HEK293 (cell line): ENCODE measurements around the gene ADAMTSL3.

Experiments used
- CTCF ChIA-PET: fragments of 350-600 bp; formaldehyde crosslinking; extraction: SDS; loops from one replicate; lab custom pipeline; 2021; ENCODE audit warnings: antibody characterized with exemption; lab: Yijun Ruan, JAX
- POLR2A ChIA-PET: fragments of 300-600 bp; formaldehyde crosslinking; extraction: SDS; loops from one replicate; lab custom pipeline; 2020; ENCODE audit warnings: antibody characterized with exemption, inconsistent platforms; lab: Yijun Ruan, JAX
- H3K27ac ChIP-seq: fragments of 200-500 bp; sonication (Bioruptor generic); 2 replicates; pipeline ENCODE4 v1.5.1; 2014; ENCODE audit warnings: low read depth, low read length, control low read depth, inconsistent platforms; ENCODE audit errors: extremely low read depth
- H3K36me3 ChIP-seq, 2 experiments: fragments of 200-500 bp in 1 of 2; sonication (Bioruptor generic) in 1 of 2; 1 replicate in 1 of 2; 2 replicates in 1 of 2; pipeline ENCODE4 v1.5.1; 2014 to 2017; ENCODE audit warnings: inconsistent platforms in 2 of 2, low read length in 2 of 2; ENCODE audit not compliant: control insufficient read depth in 2 of 2, insufficient read depth in 1 of 2
- H3K4me1 ChIP-seq: fragments of 200-500 bp; sonication (Bioruptor generic); 2 replicates; pipeline ENCODE4 v1.5.1; 2014; ENCODE audit warnings: mild to moderate bottlenecking, low read length, inconsistent platforms; ENCODE audit not compliant: control insufficient read depth, insufficient read depth
- H3K4me3 ChIP-seq: 2 replicates; pipeline ENCODE4 v1.5.1; 2011; ENCODE audit warnings: low read depth, mild to moderate bottlenecking, control low read depth, low read length, moderate library complexity
- H3K9me3 ChIP-seq: fragments of 200-500 bp; sonication (Bioruptor generic); 2 replicates; pipeline ENCODE4 v1.5.1; 2014; ENCODE audit warnings: low read depth, low read length, inconsistent platforms; ENCODE audit not compliant: control insufficient read depth, insufficient read depth
- HOXC10 ChIP-seq: sonication (generic); formaldehyde crosslinking; IDR thresholded peaks from 2 replicates; pipeline ENCODE4 v1.8.1; 2023; ENCODE audit warnings: mild to moderate bottlenecking, missing genetic modification reagents
- PRDM4 ChIP-seq: fragments of 450-650 bp; formaldehyde crosslinking; IDR thresholded peaks from 2 replicates; pipeline ENCODE4 v1.5.1; 2017; ENCODE audit warnings: missing biosample characterization, missing genetic modification characterization
- ZFP41 ChIP-seq: fragments of 450-650 bp; formaldehyde crosslinking; IDR thresholded peaks from 2 replicates; pipeline ENCODE4 v1.5.1; 2016; ENCODE audit warnings: missing biosample characterization, missing genetic modification characterization, borderline replicate concordance
- ZNF10 ChIP-seq: fragments of 450-650 bp; formaldehyde crosslinking; IDR thresholded peaks from 2 replicates; pipeline ENCODE4 v1.5.1; 2017; ENCODE audit warnings: missing biosample characterization, missing genetic modification characterization
- ZNF148 ChIP-seq: fragments of 450-650 bp; formaldehyde crosslinking; IDR thresholded peaks from 2 replicates; pipeline ENCODE4 v1.5.0; 2017; ENCODE audit warnings: missing biosample characterization, missing genetic modification characterization, borderline replicate concordance
- ZNF184 ChIP-seq: fragments of 450-650 bp; IDR thresholded peaks from 2 replicates; pipeline ENCODE4 v1.5.1; 2018; ENCODE audit warnings: missing biosample characterization, mild to moderate bottlenecking, missing genetic modification characterization
- ZNF366 ChIP-seq: fragments of 450-650 bp; formaldehyde crosslinking; conservative IDR thresholded peaks from 2 replicates; pipeline ENCODE4 v1.5.1; 2016; ENCODE audit warnings: missing biosample characterization, missing genetic modification characterization
- ZNF473 ChIP-seq: fragments of 450-650 bp; formaldehyde crosslinking; IDR thresholded peaks from 2 replicates; pipeline ENCODE4 v1.5.1; 2017; ENCODE audit warnings: missing biosample characterization, missing genetic modification characterization
- ZNF561 ChIP-seq: fragments of 450-650 bp; IDR thresholded peaks from 2 replicates; pipeline ENCODE4 v1.5.1; 2018; ENCODE audit warnings: missing biosample characterization, missing genetic modification characterization, borderline replicate concordance
- ZNF704 ChIP-seq: fragments of 450-650 bp; formaldehyde crosslinking; IDR thresholded peaks from 2 replicates; pipeline ENCODE4 v1.5.1; 2016; ENCODE audit warnings: missing biosample characterization, missing genetic modification characterization
- ZNF777 ChIP-seq: fragments of 450-650 bp; formaldehyde crosslinking; IDR thresholded peaks from 2 replicates; pipeline ENCODE4 v1.5.1; 2017; ENCODE audit warnings: missing biosample characterization, missing genetic modification characterization, borderline replicate concordance
- ZNF837 ChIP-seq: fragments of 450-650 bp; formaldehyde crosslinking; IDR thresholded peaks from 2 replicates; pipeline ENCODE4 v1.5.1; 2016; ENCODE audit warnings: missing biosample characterization, missing genetic modification characterization
- ZSCAN18 ChIP-seq: fragments of 450-650 bp; formaldehyde crosslinking; IDR thresholded peaks from 2 replicates; pipeline ENCODE4 v1.5.1; 2016; ENCODE audit warnings: missing biosample characterization, missing genetic modification characterization

ADAMTSL3 gene

GRCh38 chr15:83658430-83659416, 4.8 kb downstream of the ADAMTSL3 start:
- no peak overlapping the region for H3K27ac ChIP-seq
- POLR2A ChIA-PET: interaction anchor here (0.6 kb wide), 2 partner anchors 82 to 307 kb away, joined by 3 to 5 read pairs; no protein-coding TSS in a partner anchor
- CTCF ChIA-PET: interaction anchor here (0.6 to 2.7 kb wide), 13 partner anchors 9 to 414 kb away, joined by 3 to 10 read pairs (median 3); no protein-coding TSS in a partner anchor

GRCh38 chr15:83659417-83659812, 5.5 kb downstream of the ADAMTSL3 start:
- TF ChIP-seq HOXC10: no peak
- no peak for TF ChIP-seq ZNF704
- no peak for TF ChIP-seq ZNF184 (tag by site-specific recombination)
- H3K27ac ChIP-seq: no peak overlapping the region
- ChIA-PET CTCF (interaction anchor here (1.0 to 2.7 kb wide), 3 partner anchors 96 to 315 kb away, joined by 3 to 10 read pairs (median 5); no protein-coding TSS in a partner anchor), POLR2A (no interaction called here)
- peaks cover under 1% of the 10 kb centered on the region; the same call in 1 of the 2 replicates for H3K4me1 ChIP-seq
- H3K36me3 ChIP-seq: no peaks in the 10 kb centered on the region
- H3K4me3 ChIP-seq: no peak overlapping the region
- no peaks in the 10 kb centered on the region for H3K9me3 ChIP-seq

More at GRCh38 chr15:83658430-83659416, 4.8 kb downstream of the ADAMTSL3 start:
- no peak overlapping the region for H3K4me3 ChIP-seq
- H3K36me3 ChIP-seq: no peaks in the 10 kb centered on the region
- TF ChIP-seq ZNF10 (tag by site-specific recombination) (no peak), ZFP41 (tag by site-specific recombination) (no peak), ZNF473 (tag by site-specific recombination) (no peak), ZNF837 (tag by site-specific recombination) (no peak), ZNF777 (tag by site-specific recombination) (no peak), ZSCAN18 (tag by site-specific recombination) (no peak), ZNF366 (tag by site-specific recombination) (no peak), PRDM4 (tag by site-specific recombination) (no peak), ZNF148 (no peak), ZNF561 (tag by site-specific recombination) (no peak)
- peaks cover 3% of the 10 kb centered on the region; the same call in 1 of the 2 replicates for H3K4me1 ChIP-seq
- no peaks in the 10 kb centered on the region for H3K9me3 ChIP-seq
